SK-N-SH (cell line): ENCODE data around the gene MRPL44. TPM values are rescaled to one million over a fixed set of nuclear protein-coding genes. Genes with fewer than 3 reads are reported as not detected.

ENCODE experiments used
- CTCF ChIA-PET: fragments of 300-600, 350-600 bp; formaldehyde crosslinking; extraction: SDS; loops from one replicate; lab custom pipeline; 2021; lab: Yijun Ruan, JAX
- POLR2A ChIA-PET: fragments of 350-600 bp; sonication (Branson Sonifier 250); formaldehyde crosslinking; extraction: SDS; loops from one replicate; lab custom pipeline; 2020; ENCODE audit warnings: antibody characterized with exemption, inconsistent platforms; lab: Yijun Ruan, JAX
- DNase-seq: peaks from one replicate; pipeline ENCODE4 v3.0.0; 2012
- H2AFZ ChIP-seq: fragments of 200-600 bp; sonication (generic); 2 replicates; pipeline ENCODE4 v1.8.1; 2016; ENCODE audit warnings: antibody characterized with exemption, mild to moderate bottlenecking, low read depth
- H3F3A ChIP-seq: fragments of 200-600 bp; sonication (generic); replicated peaks from 2 replicates; pipeline ENCODE3; 2016; ENCODE audit warnings: antibody characterized with exemption, mild to moderate bottlenecking; ENCODE audit not compliant: insufficient read depth
- H3K27ac ChIP-seq, 2 experiments: fragments of 200-500 bp in 1 of 2; fragments of 200-600 bp in 1 of 2; sonication (Bioruptor generic) in 1 of 2; sonication (generic), shearing (Covaris generic) in 1 of 2; 2 replicates each; pipeline versions ENCODE4 v1.5.1 to v1.6.1; 2014 to 2016; ENCODE audit warnings: low read depth in 2 of 2, inconsistent platforms in 1 of 2, low read length in 1 of 2, mild to moderate bottlenecking in 1 of 2, mixed read lengths in 1 of 2
- H3K27me3 ChIP-seq: fragments of 200-600 bp; sonication (generic), shearing (Covaris generic); 2 replicates; pipeline ENCODE4 v1.6.1; 2016; ENCODE audit warnings: mixed run types; ENCODE audit not compliant: insufficient read depth
- H3K36me3 ChIP-seq, 2 experiments: fragments of 200-500 bp in 1 of 2; fragments of 200-600 bp in 1 of 2; sonication (Bioruptor generic) in 1 of 2; sonication (generic) in 1 of 2; replicated peaks in 1 of 2; 2 replicates each; pipeline versions ENCODE3 to v1.5.1; 2014 to 2016; ENCODE audit warnings: low read length in 1 of 2, mild to moderate bottlenecking in 1 of 2; ENCODE audit not compliant: insufficient read depth in 2 of 2, control insufficient read depth in 1 of 2
- H3K4me1 ChIP-seq, 2 experiments: fragments of 200-500 bp in 1 of 2; fragments of 200-600 bp in 1 of 2; sonication (Bioruptor generic) in 1 of 2; sonication (generic), shearing (Covaris generic) in 1 of 2; 2 replicates each; pipeline versions ENCODE4 v1.5.1 to v1.6.1; 2014 to 2016; ENCODE audit warnings: low read depth in 1 of 2, low read length in 1 of 2, mixed run types in 1 of 2; ENCODE audit not compliant: insufficient read depth in 2 of 2, control insufficient read depth in 1 of 2
- H3K4me2 ChIP-seq: fragments of 200-600 bp; sonication (generic), shearing (Covaris generic); 2 replicates; pipeline ENCODE4 v1.6.1; 2017; ENCODE audit warnings: mixed run types
- H3K4me3 ChIP-seq, 2 experiments: fragments of 200-500 bp in 1 of 2; fragments of 200-600 bp in 1 of 2; sonication (Bioruptor generic) in 1 of 2; sonication (generic), shearing (Covaris generic) in 1 of 2; 2 replicates each; pipeline versions ENCODE4 v1.5.1 to v1.8.1; 2014 to 2016; ENCODE audit warnings: low read depth in 2 of 2, inconsistent platforms in 1 of 2, low read length in 1 of 2, mild to moderate bottlenecking in 1 of 2, mixed read lengths in 1 of 2, moderate library complexity in 1 of 2
- H3K79me2 ChIP-seq: fragments of 200-600 bp; sonication (generic); 2 replicates; pipeline ENCODE4 v1.8.1; 2017; ENCODE audit warnings: mild to moderate bottlenecking; ENCODE audit not compliant: insufficient read depth
- H3K9ac ChIP-seq: fragments of 200-600 bp; sonication (generic); 2 replicates; pipeline ENCODE4 v1.6.1; 2017; ENCODE audit warnings: mixed run types
- H3K9me2 ChIP-seq: fragments of 200-600 bp; sonication (generic); 2 replicates; pipeline ENCODE4 v1.6.1; 2017; ENCODE audit warnings: mixed run types
- H3K9me3 ChIP-seq: fragments of 200-600 bp; sonication (generic); 2 replicates; pipeline ENCODE4 v1.6.1; 2017; ENCODE audit warnings: mixed run types, mild to moderate bottlenecking, moderate library complexity
- H4K20me1 ChIP-seq: fragments of 200-600 bp; sonication (generic); 2 replicates; pipeline ENCODE4 v1.6.1; 2017; ENCODE audit warnings: mild to moderate bottlenecking, mixed run types; ENCODE audit not compliant: insufficient read depth
- CTCF ChIP-seq: fragments of 200-600 bp; sonication (generic); IDR thresholded peaks from 2 replicates; pipeline ENCODE4 v1.6.1; 2017; ENCODE audit warnings: antibody characterized with exemption, mild to moderate bottlenecking, moderate library complexity
- EZH2phosphoT487 ChIP-seq: fragments of 200-600 bp; sonication (generic); IDR thresholded peaks from 2 replicates; pipeline ENCODE4 v1.6.1; 2017; ENCODE audit warnings: low read depth, mixed run types, mild to moderate bottlenecking, antibody characterized with exemption, moderate library complexity, borderline replicate concordance
- FOSL2 ChIP-seq: IDR thresholded peaks from 2 replicates; pipeline ENCODE4 v1.4.0; 2012; ENCODE audit warnings: low read depth, mild to moderate bottlenecking, moderate library complexity, borderline replicate concordance
- JUND ChIP-seq: IDR thresholded peaks from 2 replicates; pipeline ENCODE4 v1.4.0; 2012
- MEF2A ChIP-seq: IDR thresholded peaks from 2 replicates; pipeline ENCODE4 v1.4.0; 2012; ENCODE audit warnings: low read depth, borderline replicate concordance
- NFIC ChIP-seq: IDR thresholded peaks from 2 replicates; pipeline ENCODE4 v1.4.0; 2012; ENCODE audit warnings: borderline replicate concordance
- NRF1 ChIP-seq: IDR thresholded peaks from 2 replicates; pipeline ENCODE4 v1.6.1; 2012; ENCODE audit warnings: low read depth, mild to moderate bottlenecking, low read length
- RAD21 ChIP-seq: IDR thresholded peaks from 2 replicates; pipeline ENCODE4 v1.6.1; 2012; ENCODE audit warnings: mild to moderate bottlenecking, low read length
- RCOR1 ChIP-seq: fragments of 150-350 bp; IDR thresholded peaks from 2 replicates; pipeline ENCODE4 v1.6.1; 2017; ENCODE audit warnings: antibody characterized with exemption, low read length
- RFX5 ChIP-seq: IDR thresholded peaks from 2 replicates; pipeline ENCODE4 v1.6.1; 2012; ENCODE audit warnings: mild to moderate bottlenecking, improper control_type of control experiment, low read length
- SMC3 ChIP-seq: IDR thresholded peaks from 2 replicates; pipeline ENCODE4 v1.6.1; 2012; ENCODE audit warnings: low read depth, low read length, improper control_type of control experiment
- TAF1 ChIP-seq: IDR thresholded peaks from 2 replicates; pipeline ENCODE4 v1.6.1; 2012; ENCODE audit warnings: low read depth, mild to moderate bottlenecking, low read length, moderate library complexity, borderline replicate concordance
- TCF12 ChIP-seq: IDR thresholded peaks from 2 replicates; pipeline ENCODE4 v1.4.0; 2012
- TEAD4 ChIP-seq: IDR thresholded peaks from 2 replicates; pipeline ENCODE4 v1.4.0; 2012; ENCODE audit warnings: mild to moderate bottlenecking, borderline replicate concordance; ENCODE audit not compliant: insufficient read depth
- WGBS: methylation state at CpG from one replicate; pipeline ENCODE4 v1.1.6; 2017; ENCODE audit warnings: low lambda C conversion rate; 5-methylcytosine and 5-hydroxymethylcytosine counted together
- polyA plus RNA-seq, 3 experiments: library from polyadenylated mRNA; depleted of rRNA; stranded (reverse); fragments of >200 nt; gene quantifications; 2 replicates each; pipeline ENCODE4 v1.2.3, GENCODE V29; 2012
- TF ChIP-seq, protein P1 (sequence below): fragments of 150-350 bp; IDR thresholded peaks from 2 replicates; pipeline ENCODE4 v1.6.1; 2017; ENCODE audit warnings: antibody characterized with exemption, low read length, low read depth, borderline replicate concordance
- TF ChIP-seq, protein P2 (sequence below): IDR thresholded peaks from 2 replicates; pipeline ENCODE4 v1.6.1; 2012; ENCODE audit warnings: mild to moderate bottlenecking, low read depth, low read length, moderate library complexity
- TF ChIP-seq, protein P3 (sequence below): IDR thresholded peaks from 2 replicates; pipeline ENCODE4 v1.4.0; 2012; ENCODE audit warnings: low read depth
- TF ChIP-seq, protein P4 (sequence below): fragments of 150-350 bp; IDR thresholded peaks from 2 replicates; pipeline ENCODE4 v1.6.1; 2016; ENCODE audit warnings: mild to moderate bottlenecking, low read depth, low read length

The MRPL44 gene
- polyA plus RNA-seq, 1 of the 3 experiments (the other 2 are of a cell fraction), result 12.9 TPM

DNA sequence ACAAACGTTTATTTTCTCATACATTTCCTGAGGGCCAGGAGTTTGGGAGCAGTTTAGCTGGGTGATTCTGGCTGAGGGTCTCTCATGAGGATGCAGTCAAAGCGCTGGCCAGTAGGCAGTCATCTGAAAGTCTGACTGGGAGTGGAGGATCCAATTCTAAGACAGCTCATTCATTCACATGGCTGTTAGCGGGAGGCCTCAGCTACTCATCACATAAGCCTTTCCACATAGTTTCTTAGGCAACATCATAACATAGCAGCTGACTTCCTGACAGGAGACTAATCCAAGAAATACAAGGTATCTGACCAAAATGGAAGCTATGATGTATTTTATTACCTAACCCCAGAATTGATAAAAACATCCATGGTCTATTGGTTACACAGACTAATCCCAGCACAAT, 2.9 kb upstream of the MRPL44 start:
- no peaks in the 10 kb centered on the region for H3K9me3 ChIP-seq
- H3K36me3 ChIP-seq, result peaks cover 0 to 2% of the 10 kb centered on the region in 2 experiments
- H3K4me1 ChIP-seq, result peaks cover 1 to 23% of the 10 kb centered on the region in 2 experiments; a peak in 3 of 4 replicates
- H3K9me2 ChIP-seq, result no peaks in the 10 kb centered on the region
- H3K4me3 ChIP-seq, result no peak overlapping the region
- H3K27me3 ChIP-seq, result no peaks in the 10 kb centered on the region
- H3F3A ChIP-seq, result no peaks in the 10 kb centered on the region
- 76% methylated on average over 3 of the region's 3 CpGs for WGBS
- H2AFZ ChIP-seq, result no peak overlapping the region; the same call in 1 of the 2 replicates
- peaks cover 21% of the 10 kb centered on the region for H3K79me2 ChIP-seq
- DNase-seq, result no peak
- peak overlapping the region; percentile 12; the same call in 1 of the 2 replicates for H3K9ac ChIP-seq
- H3K27ac ChIP-seq, result peak overlapping the region in 1 of 2 experiments; percentile 51; a peak in 2 of 4 replicates
- ChIA-PET CTCF (interaction anchor here (1.0 to 1.4 kb wide), 4 partner anchors 10 to 40 kb away, joined by 4 to 8 read pairs (median 4); partner anchors contain the start of gene WDFY1), POLR2A (no interaction called here)
- no peak overlapping the region for H3K4me2 ChIP-seq
- H4K20me1 ChIP-seq, result no peaks in the 10 kb centered on the region
- TF ChIP-seq NRF1 (no peak), RAD21 (no peak), NFIC (no peak), TEAD4 (no peak), SMC3 (no peak), CTCF (no peak), EZH2phosphoT487 (no peak), TCF12 (no peak), FOSL2 (no peak), JUND (no peak), RFX5 (no peak), TAF1 (no peak), RCOR1 (no peak), MEF2A (no peak)
- TF ChIP-seq, protein P1, sequence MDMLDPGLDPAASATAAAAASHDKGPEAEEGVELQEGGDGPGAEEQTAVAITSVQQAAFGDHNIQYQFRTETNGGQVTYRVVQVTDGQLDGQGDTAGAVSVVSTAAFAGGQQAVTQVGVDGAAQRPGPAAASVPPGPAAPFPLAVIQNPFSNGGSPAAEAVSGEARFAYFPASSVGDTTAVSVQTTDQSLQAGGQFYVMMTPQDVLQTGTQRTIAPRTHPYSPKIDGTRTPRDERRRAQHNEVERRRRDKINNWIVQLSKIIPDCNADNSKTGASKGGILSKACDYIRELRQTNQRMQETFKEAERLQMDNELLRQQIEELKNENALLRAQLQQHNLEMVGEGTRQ, result no peak
- TF ChIP-seq, protein P2, sequence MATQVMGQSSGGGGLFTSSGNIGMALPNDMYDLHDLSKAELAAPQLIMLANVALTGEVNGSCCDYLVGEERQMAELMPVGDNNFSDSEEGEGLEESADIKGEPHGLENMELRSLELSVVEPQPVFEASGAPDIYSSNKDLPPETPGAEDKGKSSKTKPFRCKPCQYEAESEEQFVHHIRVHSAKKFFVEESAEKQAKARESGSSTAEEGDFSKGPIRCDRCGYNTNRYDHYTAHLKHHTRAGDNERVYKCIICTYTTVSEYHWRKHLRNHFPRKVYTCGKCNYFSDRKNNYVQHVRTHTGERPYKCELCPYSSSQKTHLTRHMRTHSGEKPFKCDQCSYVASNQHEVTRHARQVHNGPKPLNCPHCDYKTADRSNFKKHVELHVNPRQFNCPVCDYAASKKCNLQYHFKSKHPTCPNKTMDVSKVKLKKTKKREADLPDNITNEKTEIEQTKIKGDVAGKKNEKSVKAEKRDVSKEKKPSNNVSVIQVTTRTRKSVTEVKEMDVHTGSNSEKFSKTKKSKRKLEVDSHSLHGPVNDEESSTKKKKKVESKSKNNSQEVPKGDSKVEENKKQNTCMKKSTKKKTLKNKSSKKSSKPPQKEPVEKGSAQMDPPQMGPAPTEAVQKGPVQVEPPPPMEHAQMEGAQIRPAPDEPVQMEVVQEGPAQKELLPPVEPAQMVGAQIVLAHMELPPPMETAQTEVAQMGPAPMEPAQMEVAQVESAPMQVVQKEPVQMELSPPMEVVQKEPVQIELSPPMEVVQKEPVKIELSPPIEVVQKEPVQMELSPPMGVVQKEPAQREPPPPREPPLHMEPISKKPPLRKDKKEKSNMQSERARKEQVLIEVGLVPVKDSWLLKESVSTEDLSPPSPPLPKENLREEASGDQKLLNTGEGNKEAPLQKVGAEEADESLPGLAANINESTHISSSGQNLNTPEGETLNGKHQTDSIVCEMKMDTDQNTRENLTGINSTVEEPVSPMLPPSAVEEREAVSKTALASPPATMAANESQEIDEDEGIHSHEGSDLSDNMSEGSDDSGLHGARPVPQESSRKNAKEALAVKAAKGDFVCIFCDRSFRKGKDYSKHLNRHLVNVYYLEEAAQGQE, result no peak
- TF ChIP-seq, protein P3, sequence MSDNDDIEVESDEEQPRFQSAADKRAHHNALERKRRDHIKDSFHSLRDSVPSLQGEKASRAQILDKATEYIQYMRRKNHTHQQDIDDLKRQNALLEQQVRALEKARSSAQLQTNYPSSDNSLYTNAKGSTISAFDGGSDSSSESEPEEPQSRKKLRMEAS, result no peak
- TF ChIP-seq, protein P4, sequence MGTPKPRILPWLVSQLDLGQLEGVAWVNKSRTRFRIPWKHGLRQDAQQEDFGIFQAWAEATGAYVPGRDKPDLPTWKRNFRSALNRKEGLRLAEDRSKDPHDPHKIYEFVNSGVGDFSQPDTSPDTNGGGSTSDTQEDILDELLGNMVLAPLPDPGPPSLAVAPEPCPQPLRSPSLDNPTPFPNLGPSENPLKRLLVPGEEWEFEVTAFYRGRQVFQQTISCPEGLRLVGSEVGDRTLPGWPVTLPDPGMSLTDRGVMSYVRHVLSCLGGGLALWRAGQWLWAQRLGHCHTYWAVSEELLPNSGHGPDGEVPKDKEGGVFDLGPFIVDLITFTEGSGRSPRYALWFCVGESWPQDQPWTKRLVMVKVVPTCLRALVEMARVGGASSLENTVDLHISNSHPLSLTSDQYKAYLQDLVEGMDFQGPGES, result no peak
